Neutrophil (primary cell): Measurements from ENCODE around the gene AEBP1.
A peak's percentile ranks its signal among the peaks of the same experiment; 100 is the strongest.

Experiments used
- H3K27ac ChIP-seq: fragments of 200-600 bp; sonication (generic); 2 replicates; pipeline ENCODE4 v1.5.1; 2016; ENCODE audit warnings: mild to moderate bottlenecking, moderate library complexity
- H3K27me3 ChIP-seq: fragments of 200-600 bp; sonication (generic); 2 replicates; pipeline ENCODE4 v1.6.0; 2016; ENCODE audit warnings: mild to moderate bottlenecking
- H3K36me3 ChIP-seq: fragments of 200-600 bp; sonication (generic); 2 replicates; pipeline ENCODE4 v1.5.1; 2017
- H3K4me1 ChIP-seq, 2 experiments: fragments of 200-600 bp in 1 of 2; sonication (generic) in 1 of 2; 1 replicate in 1 of 2; 2 replicates in 1 of 2; pipeline versions ENCODE4 v1.5.1 to v1.6.1; 2013 to 2016; ENCODE audit warnings: low read depth in 1 of 2, low read length in 1 of 2, mild to moderate bottlenecking in 1 of 2, moderate library complexity in 1 of 2; ENCODE audit not compliant: control insufficient read depth in 1 of 2, insufficient read depth in 1 of 2
- H3K4me3 ChIP-seq, 2 experiments: fragments of 200-600 bp in 1 of 2; sonication (generic) in 1 of 2; 1 replicate in 1 of 2; 2 replicates in 1 of 2; pipeline ENCODE4 v1.5.1; 2013 to 2016; ENCODE audit warnings: low read depth in 1 of 2, low read length in 1 of 2, mild to moderate bottlenecking in 1 of 2, moderate library complexity in 1 of 2
- H3K9me3 ChIP-seq: fragments of 200-600 bp; sonication (generic); 2 replicates; pipeline ENCODE4 v1.5.1; 2016
- TF ChIP-seq, protein P1 (sequence below): fragments of 200-600 bp; sonication (generic); IDR thresholded peaks from 2 replicates; pipeline ENCODE4 v1.5.1; 2016; ENCODE audit warnings: antibody characterized with exemption

AEBP1 gene

DNA sequence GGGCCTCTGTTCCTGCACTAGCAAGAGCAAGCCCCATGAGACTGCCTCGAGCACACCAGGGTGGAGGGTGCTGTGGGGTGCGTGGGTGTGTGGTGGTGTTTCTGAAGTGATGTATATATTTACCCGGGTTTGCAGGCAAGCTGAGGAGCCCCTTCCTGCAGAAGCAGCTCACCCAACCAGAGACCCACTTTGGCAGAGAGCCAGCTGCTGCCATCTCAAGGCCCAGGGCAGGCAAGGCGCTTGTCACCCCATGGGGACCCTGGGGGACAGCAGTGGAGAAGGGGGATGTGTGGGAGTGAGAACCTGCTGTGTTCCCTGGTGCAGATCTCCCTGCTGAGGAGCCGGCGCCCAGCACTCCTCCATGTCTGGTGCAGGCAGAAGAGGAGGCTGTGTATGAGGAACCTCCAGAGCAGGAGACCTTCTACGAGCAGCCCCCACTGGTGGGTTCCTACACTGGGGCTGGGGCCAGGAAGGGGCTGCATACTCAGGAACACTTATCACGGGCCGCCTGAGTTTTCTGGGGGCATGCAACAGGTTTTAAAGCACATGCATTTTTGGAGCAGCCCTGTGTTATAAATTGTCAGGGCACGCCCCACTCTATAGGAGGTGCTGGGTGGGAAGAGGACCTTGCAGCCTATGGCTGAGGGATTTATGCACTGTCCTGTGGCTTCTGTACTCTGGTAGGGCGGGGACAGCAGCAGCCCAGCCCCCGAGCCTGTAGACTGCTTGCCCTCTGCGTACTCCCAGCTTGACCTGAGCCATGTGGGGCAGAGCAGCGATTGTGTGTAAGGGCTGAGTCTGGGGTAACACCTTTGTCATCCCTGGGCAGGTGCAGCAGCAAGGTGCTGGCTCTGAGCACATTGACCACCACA lies 44.7 kb upstream of the AEBP1 start:
- no peaks in the 10 kb centered on the region for H3K4me1 ChIP-seq
- H3K9me3 ChIP-seq = no peaks in the 10 kb centered on the region
- peak overlapping the region; percentile 54 for H3K27ac ChIP-seq
- no peak overlapping the region for H3K4me3 ChIP-seq
- no peaks in the 10 kb centered on the region for H3K27me3 ChIP-seq
- H3K36me3 ChIP-seq = peaks cover 94% of the 10 kb centered on the region
- TF ChIP-seq, protein P1, sequence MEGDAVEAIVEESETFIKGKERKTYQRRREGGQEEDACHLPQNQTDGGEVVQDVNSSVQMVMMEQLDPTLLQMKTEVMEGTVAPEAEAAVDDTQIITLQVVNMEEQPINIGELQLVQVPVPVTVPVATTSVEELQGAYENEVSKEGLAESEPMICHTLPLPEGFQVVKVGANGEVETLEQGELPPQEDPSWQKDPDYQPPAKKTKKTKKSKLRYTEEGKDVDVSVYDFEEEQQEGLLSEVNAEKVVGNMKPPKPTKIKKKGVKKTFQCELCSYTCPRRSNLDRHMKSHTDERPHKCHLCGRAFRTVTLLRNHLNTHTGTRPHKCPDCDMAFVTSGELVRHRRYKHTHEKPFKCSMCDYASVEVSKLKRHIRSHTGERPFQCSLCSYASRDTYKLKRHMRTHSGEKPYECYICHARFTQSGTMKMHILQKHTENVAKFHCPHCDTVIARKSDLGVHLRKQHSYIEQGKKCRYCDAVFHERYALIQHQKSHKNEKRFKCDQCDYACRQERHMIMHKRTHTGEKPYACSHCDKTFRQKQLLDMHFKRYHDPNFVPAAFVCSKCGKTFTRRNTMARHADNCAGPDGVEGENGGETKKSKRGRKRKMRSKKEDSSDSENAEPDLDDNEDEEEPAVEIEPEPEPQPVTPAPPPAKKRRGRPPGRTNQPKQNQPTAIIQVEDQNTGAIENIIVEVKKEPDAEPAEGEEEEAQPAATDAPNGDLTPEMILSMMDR = no peak

DNA sequence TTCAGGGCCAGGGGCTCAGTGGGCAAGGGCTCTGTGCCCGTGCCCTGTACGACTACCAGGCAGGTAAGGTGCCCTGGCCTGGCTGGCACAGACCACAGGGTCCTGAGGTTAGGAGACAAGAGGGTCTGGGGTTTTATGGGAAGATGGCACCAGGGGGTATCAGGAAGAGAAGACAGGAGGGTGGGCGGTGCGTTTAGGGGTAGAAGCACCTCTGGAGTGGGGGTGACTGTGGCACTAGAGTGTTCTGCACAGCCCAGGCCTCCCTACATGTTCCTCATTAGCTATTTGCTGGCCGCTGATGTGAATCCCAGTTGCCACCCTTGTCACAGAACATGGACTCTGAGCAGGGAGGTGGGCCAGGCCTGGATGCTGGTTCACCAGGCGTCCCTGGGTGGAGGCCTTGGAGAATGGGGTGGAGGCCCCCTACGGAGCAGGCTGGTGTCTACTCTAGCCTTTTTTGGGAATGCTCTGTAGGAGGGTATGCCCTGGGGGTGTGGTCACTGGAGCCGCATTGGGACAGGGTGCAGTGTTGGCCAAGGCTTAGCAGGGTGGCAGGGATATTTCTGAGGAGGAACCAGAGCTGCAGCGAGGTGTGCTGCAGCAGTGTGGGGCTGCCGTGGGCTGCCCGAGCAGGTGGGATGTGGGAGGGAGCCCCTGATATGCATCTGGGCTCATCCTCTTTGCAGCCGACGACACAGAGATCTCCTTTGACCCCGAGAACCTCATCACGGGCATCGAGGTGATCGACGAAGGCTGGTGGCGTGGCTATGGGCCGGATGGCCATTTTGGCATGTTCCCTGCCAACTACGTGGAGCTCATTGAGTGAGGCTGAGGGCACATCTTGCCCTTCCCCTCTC lies 43.8 kb upstream of the AEBP1 start:
- Histone ChIP-seq H3K4me1 (peaks cover 0 to under 1% of the 10 kb centered on the region in 2 experiments), H3K4me3 (no peak overlapping the region), H3K27ac (peak overlapping the region; percentile 54), H3K9me3 (no peaks in the 10 kb centered on the region), H3K36me3 (peaks cover 90% of the 10 kb centered on the region), H3K27me3 (no peaks in the 10 kb centered on the region)
- TF ChIP-seq, protein P1 = no peak

DNA sequence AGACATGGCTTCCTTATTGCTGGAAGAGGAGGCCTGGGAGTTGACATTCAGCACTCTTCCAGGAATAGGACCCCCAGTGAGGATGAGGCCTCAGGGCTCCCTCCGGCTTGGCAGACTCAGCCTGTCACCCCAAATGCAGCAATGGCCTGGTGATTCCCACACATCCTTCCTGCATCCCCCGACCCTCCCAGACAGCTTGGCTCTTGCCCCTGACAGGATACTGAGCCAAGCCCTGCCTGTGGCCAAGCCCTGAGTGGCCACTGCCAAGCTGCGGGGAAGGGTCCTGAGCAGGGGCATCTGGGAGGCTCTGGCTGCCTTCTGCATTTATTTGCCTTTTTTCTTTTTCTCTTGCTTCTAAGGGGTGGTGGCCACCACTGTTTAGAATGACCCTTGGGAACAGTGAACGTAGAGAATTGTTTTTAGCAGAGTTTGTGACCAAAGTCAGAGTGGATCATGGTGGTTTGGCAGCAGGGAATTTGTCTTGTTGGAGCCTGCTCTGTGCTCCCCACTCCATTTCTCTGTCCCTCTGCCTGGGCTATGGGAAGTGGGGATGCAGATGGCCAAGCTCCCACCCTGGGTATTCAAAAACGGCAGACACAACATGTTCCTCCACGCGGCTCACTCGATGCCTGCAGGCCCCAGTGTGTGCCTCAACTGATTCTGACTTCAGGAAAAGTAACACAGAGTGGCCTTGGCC lies 43.0 kb upstream of the AEBP1 start:
- Histone ChIP-seq H3K27ac (peak overlapping the region; percentile 54), H3K9me3 (no peaks in the 10 kb centered on the region), H3K27me3 (no peaks in the 10 kb centered on the region), H3K36me3 (peaks cover 87% of the 10 kb centered on the region), H3K4me3 (no peak overlapping the region), H3K4me1 (peaks cover 0 to 6% of the 10 kb centered on the region in 2 experiments)
- TF ChIP-seq, protein P1 = no peak

DNA sequence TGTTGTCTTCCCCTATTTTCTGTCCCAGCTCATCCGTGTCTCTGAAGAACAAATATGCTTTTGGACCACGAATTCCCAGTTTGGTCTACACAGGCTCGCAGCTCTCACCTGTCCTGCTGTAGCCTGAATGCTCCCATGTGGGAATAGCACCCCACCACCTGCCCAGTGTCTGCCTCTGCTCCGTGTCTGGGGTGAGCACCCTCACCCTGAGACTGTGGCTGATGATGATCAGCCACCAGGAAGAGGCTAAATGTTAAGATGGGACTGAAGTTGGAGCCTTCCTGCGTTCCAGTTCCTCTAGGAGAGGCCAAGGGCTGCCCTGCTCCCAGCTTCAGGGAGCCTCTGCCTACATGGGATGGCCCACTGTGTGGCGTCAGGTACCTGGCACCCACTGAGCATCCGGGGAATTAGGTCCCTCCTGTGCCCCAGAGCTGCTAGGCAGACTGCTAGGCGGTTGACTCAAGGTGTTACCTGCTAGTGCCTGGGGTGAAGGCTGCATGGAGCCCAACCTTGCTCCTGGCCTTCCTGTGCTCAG lies 42.4 kb upstream of the AEBP1 start:
- peaks cover 0 to 6% of the 10 kb centered on the region in 2 experiments for H3K4me1 ChIP-seq
- no peaks in the 10 kb centered on the region for H3K9me3 ChIP-seq
- H3K36me3 ChIP-seq = peaks cover 80% of the 10 kb centered on the region
- TF ChIP-seq, protein P1 = no peak
- H3K4me3 ChIP-seq = no peak overlapping the region
- no peaks in the 10 kb centered on the region for H3K27me3 ChIP-seq
- peak overlapping the region; percentile 54 for H3K27ac ChIP-seq
